ENCODE data around the gene PRKG1.
"Not testable (repeated sequence)": the region's sequence is repeated elsewhere in the genome, so short reads cannot be mapped to it uniquely, and the experiment has no call there.

Gene PRKG1

DNA sequence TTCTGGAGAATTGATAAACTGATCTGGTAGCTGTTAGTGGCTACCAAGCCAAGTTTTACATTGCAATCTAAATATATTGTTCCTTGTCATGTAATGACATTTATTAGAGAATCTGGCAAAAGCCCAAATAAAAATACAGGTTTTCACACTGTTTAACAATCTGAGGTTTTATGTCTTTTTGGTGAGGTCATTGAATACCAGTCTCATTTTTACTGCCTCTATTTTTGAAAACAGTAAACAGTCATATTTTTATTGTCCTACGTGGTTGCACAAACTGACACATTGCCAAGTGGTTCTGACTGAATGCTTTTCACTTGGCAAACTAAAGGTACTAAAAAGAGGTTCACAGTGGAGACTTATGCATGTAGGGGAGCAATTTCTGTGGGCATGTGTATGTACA lies 157.5 kb downstream of the PRKG1 start:
- no peak for DNase-seq

DNA sequence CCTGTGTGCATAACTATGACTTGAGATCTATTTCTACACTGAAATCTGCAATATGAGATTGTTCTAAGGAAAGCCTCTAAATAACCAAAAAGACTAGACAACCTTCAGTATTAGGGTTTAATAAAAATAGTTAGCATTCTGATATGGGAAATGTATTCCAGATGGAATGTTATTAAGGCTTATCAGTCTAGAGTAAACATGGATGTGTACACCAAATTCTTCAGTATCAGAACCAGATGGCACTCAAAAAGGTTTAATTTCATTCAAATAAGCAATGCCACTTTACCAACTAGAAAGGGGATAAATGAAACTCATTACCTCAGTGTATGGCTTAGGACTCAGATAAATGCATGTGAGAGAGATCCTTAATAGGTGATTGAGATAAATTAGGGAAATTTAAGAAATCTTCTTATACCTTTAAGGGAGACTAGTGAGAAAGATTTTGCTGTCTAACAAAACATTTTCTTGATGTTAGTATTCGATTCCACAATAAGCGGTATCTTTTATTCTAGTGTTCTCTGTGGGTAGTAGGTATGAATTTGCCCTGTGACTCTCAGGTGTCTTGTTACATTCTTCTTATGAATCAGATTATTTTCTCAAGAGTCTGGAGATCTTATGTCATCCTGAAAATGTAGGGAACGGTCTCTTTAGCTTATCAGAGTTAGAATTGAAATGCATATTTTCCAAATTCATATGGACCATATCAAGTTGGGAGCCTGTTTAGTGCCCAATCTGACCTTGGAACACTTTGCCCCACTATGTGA lies 159.2 kb downstream of the PRKG1 start:
- no peak for DNase-seq

DNA sequence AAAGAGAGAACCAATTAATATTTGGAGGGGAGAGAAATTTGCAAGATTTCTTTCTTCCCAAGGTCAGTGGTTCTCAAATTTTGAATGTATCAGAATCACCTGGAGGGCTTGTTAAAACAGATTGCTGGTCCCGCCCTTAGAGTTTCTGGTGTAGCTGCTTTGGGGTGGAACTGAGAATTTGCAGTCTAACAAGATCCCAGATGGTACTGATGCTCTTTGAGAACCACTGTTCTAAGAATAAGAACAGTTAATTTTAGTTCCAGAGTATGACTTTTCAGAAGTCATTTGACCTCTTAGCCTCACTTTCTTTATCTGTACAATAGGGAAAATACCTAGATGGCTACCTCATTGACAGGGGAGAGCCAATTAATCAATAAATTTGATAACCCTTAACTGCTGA lies 161.6 kb downstream of the PRKG1 start:
- DNase-seq, result no peak

DNA sequence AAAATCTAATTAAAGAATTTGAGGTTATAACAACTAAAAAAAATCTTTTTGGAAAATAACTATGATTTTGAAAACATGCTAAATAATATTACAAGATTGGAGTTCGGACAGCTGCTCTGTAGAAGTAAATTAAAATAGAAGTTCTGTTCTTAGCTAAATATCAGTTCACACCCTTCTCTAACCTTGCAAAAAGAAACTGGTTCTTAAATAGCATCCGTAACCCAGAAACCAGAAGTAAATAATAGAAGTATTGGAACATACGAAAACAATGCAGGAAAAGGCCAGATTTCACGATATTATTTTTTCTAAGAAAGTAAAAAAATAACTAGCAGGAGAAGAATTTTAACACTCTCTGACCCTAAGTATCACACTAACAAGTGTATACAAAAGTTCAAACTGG lies 164.7 kb downstream of the PRKG1 start:
- no peak for DNase-seq

DNA sequence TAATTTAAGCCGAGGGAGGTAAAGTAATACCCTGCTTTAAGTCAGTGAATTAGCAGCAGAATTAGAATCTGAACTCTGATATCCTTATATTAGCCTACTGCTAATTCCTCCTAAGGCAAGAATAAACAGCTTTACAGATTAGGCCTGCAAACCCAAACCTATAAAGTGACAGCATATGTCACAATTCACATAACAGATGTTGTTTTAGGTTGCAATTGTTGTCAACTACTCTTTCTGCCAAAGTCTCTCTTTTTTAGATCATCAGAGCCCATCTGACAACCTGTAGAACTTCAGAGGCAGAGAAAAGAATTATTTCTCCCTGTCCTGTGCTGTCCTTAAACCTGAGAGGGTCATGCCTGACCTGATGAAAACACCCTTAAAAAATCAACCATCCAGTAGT lies 167.2 kb downstream of the PRKG1 start:
- DNase-seq, result no peak

DNA sequence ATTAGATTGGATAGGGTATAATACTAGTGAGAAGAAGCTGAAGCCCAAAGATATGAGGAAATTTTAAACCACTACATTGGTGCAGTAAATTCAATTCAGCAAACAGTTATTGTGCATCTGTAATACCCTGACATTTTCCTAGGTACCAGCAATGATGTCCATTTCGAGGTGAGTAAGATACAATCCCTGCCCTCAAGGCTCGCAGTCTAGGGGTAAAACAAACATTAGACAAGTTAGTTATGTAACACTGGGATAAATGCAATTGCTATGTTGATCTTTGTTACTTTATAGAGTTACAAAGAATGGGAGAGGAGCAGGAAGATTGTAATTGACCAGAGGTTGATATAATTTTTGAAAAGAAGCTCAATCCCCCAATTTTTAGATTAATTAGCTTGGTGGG lies 168.1 kb downstream of the PRKG1 start:
- DNase-seq, result no peak

DNA sequence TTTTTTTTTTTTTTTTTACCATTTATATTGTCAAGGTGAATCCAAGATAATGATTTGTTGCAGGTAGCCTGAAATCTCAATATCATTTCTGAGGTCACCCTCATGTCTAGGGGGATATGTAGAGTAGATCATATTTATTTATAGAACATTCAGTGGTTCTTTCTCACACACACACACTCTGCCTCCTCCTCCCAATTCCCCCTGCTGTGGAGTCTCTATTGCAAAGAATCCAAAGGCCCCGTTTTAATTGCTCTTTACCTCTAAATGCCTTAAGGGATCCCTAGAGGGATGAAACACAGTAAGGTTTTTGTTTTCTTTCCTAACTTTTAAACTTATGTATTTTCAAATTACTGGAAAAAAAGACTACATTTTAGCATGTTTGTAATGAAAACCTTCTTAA lies 170.0 kb downstream of the PRKG1 start:
- no peak for DNase-seq

DNA sequence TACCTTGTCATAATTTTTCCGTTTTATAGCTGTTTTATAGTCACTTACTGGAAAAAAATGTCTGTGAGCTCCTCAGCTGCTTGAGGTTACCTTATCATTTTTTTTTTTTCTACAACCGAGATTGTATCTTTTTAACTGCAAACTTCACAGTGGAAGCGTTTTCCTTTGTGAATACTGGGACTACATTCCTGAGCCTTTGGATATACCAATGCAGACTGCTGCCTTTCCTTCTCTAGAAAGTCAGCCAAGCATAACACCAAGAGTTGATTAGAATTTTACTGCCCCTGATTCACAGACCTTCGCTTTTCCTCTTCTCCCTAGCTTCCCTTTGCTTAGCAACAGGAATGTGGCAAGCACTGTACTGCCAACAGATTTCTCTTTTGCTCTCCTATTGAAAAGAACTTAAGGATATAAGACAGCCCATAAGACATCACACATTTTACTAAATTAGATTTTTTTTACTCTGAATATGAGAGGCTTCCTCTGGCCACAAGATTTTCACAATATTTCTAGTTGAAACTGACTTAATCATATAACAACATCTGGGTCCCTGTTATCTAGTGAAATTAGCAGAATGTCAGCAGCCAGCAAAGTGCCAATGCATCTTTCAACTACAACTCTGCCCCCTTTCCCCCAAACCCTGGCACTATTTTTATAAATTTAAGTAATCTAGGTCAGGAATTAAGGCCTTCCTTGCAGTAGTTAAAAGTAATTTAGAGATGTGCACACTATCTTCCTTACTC lies 170.6 kb downstream of the PRKG1 start:
- peak; percentile 59 for DNase-seq

DNA sequence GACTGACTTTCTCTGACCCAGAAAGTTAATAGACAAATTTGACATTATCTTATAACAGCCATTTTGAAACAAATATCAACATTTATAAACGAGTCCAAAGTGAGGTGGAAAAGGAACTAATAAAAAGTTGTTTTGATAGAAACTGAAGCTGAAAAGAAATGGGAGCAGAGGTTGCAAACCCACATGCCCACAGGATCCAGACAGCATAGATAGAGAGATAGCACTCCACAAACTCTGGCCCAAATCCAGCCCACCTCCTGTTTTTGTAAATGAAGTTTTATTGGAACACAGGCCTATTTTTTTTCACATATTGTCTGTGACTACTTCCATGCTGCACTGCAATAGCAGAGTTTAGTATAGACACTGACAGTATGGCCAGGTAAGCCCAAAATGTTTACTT lies 171.9 kb downstream of the PRKG1 start:
- no peak for DNase-seq

DNA sequence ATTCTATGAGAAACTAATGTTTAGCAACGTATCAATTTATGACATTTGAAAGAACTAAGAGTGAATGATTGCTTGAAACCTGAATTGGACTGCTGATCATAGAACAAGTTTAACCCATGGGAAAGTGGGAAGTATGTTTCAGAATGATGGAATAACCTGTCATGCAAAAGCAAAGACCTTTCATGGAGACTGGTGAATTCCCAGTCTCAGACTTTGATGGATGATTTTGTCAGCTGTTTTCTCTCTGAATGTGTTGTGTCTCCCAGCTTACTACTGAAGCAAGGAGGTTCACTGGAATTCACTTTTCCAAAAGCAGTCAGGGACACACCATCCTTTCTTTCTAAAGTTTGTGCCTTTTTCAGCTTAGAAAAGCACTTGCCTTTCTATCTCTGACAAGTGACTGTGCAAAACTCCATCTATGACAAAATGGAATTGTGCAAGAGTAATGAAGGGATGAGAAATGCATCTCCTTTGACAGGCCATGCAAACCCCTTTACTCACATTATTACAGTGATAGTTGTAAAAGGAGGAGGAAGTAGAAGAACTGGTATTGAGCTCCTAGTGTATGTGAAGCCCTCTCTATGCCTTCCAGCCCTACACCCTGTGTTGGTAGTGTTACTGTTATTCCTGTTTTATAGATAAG lies 176.1 kb downstream of the PRKG1 start:
- DNase-seq, result no peak

DNA sequence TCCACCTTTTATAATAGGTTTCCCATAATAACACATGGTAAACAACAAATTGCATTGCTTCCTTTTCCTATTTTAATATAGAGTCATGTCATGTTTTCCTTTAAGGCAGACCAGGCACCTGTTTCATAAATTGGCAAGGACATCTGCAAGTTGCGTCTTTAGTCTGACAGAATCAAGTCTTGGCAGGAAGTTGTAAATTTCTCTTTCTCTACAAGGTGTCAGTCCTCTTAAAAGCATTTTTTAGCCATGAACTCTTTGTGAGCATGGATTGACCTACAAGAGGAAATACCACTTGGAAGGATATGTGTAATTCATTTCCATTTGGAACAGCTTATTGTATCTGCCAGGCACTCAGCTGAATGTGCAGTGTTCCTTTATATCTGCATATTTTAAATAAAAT lies 176.8 kb downstream of the PRKG1 start:
- no peak for DNase-seq

DNA sequence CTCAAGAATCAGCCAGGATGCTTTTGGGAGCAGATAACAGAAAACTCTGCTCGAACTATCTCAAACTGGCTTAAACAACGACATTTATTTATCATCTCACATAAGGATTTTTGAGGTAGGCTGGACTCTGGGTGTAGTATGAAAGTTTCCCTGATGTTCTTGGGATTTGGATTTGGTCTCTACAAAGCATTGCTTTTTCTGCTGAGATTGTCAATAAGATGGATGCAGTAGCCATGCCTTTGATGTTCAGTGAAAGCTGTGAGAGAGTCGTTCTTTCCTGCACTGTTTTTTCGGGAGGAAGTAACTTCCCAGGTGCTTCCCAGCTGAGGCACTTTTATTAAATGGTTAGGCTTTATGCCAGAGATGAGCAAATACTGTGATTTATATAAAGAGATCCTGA lies 181.1 kb downstream of the PRKG1 start:
- no peak for DNase-seq

DNA sequence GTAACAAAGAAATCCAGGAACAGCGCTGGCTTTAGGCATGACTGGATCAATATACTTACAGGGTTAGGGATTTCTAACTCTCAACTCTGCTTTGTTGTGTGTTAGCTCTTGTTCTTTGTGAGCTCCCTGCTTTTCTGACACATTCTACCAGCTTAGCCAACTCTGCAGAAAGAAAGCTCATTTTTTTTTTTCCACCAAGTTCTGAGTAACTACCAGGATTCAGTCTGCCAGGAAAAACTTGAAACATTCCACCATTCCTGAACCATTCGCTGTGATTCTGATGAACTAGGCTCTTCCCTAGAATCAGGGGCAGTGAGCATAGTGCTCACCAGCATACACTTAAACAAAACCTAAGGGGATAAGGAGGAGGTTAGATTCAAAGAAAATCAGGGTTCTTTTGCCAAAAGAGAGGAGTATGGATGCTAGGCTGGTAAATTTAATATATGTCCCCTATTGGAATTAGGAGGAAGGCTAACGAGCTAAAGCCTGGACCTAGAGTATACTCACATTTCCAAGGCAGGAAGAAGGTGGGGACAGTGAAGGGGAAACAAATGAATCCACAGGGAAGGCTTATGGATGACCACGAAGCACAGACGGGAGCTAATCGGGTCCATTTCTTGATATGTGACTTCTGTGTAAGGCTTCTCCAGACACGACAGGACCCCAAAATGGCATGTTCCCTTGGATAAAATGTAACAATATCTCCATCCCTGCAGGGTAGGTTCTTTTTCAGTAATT lies 183.4 kb downstream of the PRKG1 start:
- no peak for DNase-seq

DNA sequence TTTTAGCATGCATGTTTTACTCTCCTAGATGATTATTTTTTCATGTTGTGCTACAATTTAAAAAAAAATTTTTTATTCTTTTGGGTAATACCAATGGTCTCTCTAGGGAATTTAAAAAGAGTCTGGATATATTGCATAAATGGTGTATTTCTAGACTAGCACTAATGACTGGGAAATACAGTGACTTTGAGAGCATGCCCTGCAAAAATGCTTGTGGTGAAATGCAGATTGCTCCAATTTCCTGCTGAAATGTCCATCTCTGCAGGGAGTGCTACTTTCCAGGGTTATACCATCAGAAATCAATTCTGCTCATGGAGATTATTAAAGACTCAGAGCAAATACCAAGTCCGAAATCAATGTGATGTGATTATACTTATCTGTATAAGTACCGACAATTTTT lies 186.1 kb downstream of the PRKG1 start:
- no peak for DNase-seq

DNA sequence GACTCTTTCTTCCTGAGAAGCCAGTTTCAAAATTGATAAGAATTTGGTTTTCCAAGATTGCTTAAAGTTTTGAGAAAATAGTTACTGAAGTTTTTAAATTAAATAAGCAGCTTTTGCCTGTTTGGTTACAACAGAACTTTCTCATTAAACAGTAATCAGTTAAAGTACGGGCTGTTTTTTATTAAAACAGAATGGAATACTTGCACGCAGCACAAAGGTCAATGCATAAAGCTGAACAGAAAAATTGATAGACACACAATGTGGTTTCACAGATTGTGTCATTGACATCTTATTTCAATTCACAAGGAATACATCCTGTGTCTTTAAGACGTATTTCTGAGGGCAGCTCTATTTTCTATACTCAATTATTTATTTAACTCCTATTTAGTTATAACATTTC lies 192.2 kb downstream of the PRKG1 start:
- no peak for DNase-seq

DNA sequence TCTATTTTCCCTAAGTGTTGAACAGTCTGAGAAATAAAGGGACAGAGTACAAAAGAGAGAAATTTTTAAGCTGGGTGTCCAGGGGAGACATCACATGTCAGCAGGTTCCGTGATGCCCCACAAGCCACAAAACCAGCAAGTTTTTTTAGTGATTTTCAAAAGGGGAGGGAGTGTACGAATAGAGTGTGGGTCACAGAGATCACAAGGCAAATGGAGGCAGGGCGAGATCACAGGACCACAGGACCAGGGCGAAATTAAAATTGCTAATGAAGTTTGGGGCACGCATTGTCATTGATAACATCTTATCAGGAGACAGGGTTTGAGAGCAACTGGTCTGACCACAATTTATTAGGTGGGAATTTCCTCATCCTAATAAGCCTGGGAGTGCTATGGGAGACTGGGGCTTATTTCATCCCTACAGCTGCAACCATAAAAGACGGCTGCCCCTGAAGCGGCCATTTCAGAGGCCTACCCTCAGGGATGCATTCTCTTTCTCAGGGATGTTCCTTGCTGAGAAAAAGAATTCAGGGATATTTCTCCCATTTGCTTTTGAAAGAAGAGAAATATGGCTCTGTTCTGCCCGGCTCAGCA lies 193.8 kb downstream of the PRKG1 start:
- not testable (repeated sequence) for DNase-seq

DNA sequence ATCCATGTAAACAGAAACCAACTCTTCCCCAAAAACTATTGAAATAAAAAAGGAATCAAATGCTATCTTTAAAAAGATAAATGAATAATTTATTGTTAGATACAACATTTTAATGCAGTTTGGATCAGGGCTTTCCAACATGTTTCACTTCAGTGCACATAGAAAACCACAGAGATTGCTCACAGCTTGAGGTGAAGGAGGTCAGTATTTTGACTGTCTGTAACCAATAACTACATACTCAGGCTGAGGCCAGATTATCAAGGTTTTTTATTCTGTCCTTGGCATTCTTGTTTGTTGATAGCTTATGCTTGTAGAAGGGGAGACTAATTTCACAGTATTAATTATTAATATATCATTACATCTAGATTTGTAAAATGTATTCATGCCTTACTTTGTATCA lies 195.5 kb downstream of the PRKG1 start:
- DNase-seq, result peak; percentile 1

DNA sequence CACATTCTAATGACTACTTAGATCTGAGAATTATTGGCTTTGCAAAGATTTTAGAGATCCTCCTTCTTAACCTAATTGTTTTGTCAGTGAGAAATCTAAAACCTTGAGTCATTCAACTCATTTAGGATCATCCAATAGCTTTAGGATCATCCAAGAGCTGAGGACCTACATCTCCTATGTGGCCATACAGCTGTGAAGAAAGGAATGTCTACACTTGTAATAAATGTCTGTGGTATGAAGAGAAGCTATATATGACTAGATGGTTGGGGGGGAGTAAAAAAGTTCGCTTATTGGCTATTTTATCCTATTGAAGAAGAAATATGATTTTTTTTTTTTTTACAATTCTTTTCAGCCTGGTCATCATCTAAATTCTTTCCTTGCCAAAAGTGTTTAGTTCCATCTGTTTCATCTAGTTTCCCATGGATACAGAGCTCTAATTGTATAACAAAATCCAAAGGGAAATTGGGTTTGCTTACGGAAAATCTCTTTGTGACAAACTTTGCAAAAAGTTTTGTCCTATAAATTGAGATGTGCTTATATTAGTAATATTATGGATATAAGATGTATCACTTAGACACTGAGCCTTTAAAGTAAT lies 196.7 kb downstream of the PRKG1 start:
- no peak for DNase-seq

DNA sequence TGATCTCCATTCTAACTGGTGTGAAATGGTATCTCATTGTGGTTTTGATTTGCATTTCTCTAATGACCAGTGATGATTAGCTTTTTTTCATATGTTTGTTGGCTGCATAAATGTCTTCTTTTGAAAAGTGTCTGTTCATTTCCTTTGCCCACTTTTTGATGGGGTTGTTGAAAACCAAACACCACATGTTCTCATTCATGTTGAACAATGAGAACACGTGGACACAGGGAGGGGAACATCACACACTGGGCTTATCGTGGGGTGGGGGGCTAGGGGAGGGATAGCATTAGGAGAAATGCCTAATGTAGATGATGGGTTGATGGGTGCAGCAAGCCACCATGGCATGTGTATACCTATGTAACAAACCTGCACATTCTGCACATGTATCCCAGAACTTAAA lies 197.8 kb downstream of the PRKG1 start:
- DNase-seq, result not testable (repeated sequence)

DNA sequence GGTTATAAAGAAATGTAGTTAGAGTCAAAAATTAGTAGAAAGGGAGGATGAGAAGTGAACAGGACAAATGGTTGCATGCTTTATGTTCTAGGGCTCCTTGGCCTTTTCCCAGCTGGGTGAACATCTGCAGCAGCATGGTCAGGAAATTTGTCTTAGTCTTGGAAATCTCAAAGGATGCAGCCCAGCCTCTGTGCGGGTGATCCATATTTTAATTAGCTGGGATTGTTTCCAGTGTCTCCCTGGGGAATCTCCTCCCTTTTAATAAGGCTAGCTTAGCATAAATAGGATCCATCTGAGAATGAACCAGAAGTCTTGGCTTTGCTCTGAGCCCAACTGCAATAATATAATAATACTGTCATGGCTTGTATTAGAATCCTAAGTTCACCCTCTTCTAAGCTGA lies 198.3 kb downstream of the PRKG1 start:
- no peak for DNase-seq

DNA sequence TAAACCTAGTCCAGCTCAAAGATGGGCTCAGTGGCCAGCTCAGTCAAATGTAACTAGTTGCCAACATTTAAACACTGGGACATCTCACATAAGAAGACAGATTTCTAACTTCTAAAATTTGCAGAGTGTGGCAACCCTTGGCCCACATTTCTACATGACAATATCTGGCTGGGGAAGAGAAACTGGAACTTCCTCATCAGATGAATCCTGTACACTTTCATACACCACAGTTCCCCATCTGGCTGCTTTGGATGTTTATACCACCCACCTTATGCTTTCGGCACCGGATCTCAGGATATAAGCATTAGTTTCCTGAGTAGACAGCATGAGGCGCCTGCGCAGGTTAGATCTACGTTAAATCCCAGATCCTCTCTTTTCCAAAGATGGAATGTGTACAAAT lies 199.3 kb downstream of the PRKG1 start:
- no peak for DNase-seq

DNA sequence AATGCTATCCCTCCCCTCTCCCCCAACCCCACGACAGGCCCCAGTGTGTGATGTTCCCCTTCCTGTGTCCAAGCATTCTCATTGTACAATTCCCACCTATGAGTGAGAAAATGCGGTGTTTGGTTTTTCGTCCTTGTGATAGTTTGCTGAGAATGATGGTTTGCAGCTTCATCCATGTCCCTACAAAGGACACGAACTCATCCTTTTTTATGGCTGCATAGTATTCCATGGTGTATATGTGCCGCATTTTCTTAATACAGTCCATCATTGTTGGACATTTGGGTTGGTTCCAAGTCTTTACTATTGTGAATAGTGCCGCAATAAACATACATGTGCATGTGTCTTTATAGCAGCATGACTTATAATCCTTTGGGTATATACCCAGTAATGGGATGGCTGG lies 201.8 kb downstream of the PRKG1 start:
- DNase-seq, result not testable (repeated sequence)

DNA sequence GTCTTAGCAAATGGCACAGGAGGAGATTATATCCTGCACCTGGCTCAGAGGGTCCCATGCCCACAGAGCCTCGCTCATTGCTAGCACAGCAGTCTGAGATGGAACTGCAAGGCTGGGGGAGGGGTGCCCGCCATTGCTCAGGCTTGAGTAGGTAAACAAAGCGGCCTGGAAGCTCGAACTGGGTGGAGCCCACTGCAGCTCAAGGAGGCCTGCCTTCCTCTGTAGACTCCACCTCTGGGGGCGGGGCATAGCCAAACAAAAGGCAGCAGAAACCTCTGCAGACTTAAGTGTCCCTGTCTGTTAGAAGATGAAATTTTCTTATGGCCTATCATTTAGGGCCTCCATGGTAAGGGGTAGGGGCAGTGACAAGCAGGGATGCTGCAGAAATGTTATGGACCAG lies 207.1 kb downstream of the PRKG1 start:
- DNase-seq, result not testable (repeated sequence)
